Measurements from ENCODE around the gene COG1.
"Not testable (repeated sequence)": the region's sequence is repeated elsewhere in the genome, so short reads cannot be mapped to it uniquely, and the experiment has no call there.

The COG1 gene, protein sequence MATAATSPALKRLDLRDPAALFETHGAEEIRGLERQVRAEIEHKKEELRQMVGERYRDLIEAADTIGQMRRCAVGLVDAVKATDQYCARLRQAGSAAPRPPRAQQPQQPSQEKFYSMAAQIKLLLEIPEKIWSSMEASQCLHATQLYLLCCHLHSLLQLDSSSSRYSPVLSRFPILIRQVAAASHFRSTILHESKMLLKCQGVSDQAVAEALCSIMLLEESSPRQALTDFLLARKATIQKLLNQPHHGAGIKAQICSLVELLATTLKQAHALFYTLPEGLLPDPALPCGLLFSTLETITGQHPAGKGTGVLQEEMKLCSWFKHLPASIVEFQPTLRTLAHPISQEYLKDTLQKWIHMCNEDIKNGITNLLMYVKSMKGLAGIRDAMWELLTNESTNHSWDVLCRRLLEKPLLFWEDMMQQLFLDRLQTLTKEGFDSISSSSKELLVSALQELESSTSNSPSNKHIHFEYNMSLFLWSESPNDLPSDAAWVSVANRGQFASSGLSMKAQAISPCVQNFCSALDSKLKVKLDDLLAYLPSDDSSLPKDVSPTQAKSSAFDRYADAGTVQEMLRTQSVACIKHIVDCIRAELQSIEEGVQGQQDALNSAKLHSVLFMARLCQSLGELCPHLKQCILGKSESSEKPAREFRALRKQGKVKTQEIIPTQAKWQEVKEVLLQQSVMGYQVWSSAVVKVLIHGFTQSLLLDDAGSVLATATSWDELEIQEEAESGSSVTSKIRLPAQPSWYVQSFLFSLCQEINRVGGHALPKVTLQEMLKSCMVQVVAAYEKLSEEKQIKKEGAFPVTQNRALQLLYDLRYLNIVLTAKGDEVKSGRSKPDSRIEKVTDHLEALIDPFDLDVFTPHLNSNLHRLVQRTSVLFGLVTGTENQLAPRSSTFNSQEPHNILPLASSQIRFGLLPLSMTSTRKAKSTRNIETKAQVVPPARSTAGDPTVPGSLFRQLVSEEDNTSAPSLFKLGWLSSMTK

DNA sequence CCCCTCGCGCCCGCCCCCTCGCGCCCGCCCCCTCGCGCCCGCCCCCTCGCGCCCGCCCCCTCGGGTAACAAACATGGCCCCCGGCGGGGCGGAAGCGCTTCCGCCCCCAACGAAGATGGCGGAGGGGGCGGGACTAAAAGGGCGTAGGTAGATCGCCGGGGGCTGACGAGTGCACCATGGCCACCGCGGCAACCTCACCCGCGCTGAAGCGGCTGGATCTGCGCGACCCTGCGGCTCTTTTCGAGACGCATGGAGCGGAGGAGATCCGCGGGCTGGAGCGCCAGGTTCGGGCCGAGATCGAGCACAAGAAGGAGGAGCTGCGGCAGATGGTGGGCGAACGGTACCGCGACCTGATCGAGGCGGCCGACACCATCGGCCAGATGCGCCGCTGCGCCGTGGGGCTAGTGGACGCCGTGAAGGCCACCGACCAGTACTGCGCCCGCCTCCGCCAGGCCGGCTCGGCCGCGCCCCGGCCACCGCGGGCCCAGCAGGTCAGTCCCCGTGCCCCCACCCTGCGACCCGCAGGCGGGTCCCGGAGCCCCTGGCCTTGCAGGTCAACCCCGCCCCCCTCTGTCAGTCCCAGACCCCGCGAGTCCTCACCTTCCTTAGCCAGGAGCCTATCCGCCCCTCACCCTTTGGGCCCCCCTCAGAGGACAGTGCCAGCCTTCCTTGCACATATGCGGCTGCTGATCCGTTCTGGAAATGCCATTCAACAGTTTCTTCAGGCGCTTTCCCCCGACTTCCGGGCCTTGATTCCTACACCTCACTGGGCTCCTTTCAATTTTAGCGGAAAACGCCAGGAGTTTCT is at the start of gene COG1:
COG1 (plus strand) TSS at position 162 of the 808 bp plus-strand sequence; CDS start at position 177, 15 bp downstream.
- peak; percentile 85 for DNase-seq (ENCODE audit: low spot score)

DNA sequence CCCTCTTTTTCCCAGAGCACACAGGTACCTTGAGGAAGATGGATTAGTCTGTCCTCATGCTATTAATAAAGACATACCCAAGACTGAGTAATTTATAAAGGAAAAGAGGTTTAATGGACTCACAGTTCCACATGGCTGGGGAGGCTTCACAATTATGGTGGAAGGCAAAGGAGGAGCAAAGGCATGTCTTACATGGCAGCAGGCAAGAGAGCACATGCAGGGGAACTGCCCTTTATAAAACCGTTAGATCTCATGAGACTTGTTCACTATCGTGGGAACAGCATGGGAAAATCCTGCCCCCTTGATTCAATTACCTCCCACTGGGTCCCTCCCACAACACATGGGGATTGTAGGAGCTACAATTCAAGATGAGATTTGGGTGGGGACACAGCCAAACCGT is 48.6 kb upstream of the COG1 start:
- DNase-seq (ENCODE audit: low spot score): not testable (repeated sequence)

DNA sequence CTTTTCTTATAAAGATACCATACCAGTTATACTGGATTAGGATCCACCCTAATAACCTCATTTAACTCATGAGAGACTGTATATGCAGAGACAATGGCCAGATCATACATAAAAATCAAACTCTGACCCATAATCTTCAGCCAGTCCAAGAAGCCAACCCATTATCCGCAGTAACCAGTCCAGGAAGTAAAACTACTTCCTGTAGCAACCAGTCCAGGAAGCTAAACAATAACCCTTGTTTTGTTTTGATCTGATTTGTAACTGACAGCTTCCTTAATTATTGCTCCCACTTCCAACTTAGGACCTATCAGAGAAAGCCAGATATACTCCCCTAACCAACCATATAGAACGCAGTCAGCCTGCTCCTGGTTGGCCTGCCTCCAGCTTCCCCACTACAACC is 47.2 kb upstream of the COG1 start:
- no peak for DNase-seq (ENCODE audit: low spot score)

DNA sequence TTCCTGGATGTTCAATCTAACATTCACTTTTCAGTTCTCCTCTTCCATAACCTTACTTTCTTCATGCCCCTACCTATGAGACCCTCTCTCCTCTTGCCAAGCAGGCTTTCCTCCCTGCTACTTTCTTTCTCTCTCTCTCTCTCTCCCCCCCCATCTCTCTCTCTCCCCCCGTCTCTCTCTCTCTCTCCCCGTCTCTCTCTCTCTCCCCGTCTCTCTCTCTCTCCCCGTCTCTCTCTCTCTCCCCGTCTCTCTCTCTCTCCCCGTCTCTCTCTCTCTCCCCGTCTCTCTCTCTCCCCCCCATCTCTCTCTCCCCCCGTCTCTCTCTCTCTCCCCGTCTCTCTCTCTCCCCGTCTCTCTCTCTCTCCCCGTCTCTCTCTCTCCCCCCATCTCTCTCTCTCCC is 45.1 kb upstream of the COG1 start:
- DNase-seq (ENCODE audit: low spot score): not testable (repeated sequence)

DNA sequence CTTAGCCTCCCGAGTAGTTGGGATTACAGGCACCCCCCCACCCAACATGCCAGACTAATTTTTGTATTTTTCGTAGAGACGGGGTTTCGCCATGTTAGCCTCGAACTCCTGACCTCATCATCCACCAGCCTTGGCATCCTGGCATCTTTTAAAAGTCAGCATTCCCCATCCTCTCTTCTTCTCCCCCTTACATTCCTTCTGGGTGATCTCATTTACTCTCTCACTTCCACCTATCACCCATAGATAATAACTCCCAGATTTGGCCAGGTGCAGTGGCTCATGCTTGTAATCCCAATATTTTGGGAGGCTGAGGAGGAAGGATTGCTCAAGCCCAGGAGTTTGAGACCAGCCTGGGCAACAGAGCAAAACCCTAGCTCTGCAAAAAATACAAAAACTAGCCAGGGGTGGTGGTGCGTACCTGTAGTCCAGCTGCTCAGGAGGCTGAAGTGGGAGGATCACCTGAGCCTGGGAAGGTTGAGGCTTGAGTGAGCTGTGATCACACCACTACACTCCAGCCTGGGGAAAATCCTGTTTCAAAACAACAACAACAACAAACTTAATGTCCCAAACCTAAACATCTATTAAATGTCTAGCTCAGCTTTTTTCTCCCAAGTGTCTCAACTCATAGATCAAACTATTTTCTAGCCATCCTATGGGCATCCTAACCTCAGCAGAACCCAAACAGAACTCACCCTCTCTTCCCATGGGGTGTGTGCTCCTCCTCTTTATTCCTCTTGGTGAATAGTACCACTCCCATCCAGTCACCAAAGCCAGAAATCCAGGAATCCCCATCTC is 44.1 kb upstream of the COG1 start:
- DNase-seq (ENCODE audit: low spot score): no peak

DNA sequence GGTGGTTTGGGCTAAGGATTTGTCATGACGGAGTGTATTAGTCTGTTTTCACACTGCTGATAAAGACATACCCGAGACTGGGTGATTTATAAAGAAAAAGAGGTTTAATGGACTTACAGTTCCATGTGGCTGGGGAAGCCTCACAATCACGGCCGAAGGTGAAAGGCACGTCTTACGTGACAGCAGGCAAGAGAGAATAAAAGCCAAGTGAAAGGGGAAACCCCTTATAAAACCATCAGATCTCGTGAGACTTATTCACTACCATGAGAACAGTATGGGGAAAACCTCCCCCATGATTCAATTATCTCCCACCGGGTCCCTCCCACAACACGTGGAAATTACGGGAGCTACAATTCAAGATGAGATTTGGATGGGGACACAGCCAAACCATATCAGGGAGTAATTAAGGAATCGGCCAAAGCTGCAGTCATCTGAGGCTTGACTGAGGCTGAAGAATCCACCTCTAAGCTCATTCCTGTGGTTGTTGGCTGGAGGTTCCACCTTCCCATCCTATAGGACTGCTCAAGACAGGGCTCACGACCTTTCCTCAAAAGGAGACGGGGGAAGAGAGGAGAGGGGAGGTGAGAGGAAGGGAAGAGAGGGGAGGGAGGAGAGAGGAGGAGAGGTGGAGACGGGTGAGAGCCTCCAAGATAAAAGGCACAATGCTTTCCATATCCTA is 42.1 kb upstream of the COG1 start:
- not testable (repeated sequence) for DNase-seq (ENCODE audit: low spot score)

DNA sequence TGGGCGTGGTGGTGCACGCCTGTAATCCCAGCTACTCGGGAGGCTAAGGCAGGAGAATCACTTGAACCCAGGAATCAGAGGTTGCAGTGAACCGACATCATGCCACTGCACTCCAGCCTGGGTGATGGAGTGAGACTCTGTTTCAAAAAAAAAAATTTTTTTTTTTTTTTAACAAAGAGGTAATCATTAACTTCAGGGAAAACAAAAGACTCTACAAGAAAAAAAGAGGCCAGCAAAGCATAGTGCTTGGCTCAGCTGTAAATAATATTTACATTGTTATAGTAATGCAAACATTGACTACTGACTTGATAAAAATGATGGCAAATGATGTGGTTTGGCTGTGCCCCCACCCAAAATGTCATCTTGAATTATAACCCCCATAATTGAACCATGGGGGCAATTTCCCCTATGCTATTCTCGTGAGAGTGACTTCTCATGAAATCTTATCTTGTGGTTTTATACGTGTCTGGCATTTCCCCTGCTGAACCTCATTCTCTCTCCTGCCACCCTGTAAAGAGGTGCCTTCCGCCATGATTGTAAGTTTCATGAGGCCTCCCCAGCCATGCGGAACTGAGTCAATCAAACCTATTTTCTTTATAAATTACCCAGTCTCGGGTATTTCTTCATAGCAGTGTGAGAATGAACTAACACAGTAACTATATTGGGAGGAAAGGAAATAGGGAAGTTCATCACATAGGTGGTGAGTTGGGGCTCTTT is 40.8 kb upstream of the COG1 start:
- DNase-seq (ENCODE audit: low spot score): no peak

DNA sequence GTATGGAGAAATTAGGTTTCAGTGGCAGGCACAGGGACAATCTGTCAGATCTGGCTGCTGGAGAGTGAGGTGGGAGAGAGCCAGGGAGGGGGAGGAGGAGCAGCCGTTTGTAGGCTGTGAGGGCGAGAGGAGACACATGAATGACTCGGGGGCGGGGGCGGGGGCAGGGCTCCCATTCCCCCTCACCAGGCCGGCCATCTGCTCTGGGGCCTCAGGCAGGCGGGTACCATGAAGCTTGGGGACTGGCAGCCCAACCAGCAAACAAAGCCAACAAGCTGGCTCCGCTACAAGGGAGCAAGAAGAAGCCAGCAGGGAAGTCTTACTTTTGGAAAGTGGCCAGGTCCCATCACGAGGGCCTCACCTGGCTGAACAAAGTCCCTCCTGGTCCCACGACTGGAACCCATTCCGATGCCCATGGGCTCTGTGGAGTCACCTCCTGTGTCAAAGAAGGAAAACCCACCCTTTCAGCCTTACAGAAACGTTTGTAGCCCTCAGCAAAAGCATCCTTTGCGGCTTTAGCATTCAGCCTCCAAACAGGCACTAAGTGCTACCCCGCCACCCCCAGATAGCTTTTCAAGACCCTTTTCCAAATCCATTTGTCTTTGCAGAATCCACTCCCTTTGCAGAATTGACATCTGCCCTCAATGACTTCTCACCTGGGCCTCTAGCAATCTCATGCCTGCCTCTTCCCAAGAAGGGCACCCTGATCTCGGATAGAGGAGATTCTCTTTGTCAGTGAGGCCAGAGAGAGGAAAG is 37.3 kb upstream of the COG1 start:
- no peak for DNase-seq (ENCODE audit: low spot score)

DNA sequence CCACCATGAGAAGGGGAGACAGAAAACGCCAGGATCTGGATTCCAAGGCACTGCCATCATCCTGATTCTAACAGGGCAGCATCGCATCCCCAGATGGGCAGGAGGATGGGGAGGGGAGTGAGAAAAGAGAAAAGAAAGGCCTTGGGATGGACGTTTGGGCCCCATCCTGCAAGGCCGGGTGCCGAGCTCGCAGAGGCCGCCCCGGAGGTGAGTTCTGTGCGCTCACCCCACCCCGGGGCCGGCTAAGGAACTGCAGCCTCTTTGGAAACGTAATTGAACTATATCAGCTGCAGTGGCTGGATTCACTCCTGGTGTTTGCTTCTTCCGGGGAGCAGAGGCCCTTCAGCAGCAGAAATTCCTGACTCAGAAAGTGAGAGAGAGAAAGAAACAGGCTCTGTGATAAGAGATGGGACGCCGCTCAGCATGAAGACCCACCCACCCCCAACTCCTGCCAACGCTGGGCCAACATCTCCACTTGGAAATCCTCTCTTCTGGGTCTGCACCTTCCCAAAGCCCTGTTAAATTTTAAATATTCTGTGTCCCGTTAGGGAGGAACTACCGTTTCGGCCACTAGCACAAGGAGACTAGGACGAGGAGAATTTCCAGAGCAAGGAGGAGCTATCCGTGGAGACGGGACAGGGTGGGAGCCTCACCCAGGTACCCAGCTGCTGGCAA is 36.6 kb upstream of the COG1 start:
- peak; percentile 70 for DNase-seq (ENCODE audit: low spot score)

DNA sequence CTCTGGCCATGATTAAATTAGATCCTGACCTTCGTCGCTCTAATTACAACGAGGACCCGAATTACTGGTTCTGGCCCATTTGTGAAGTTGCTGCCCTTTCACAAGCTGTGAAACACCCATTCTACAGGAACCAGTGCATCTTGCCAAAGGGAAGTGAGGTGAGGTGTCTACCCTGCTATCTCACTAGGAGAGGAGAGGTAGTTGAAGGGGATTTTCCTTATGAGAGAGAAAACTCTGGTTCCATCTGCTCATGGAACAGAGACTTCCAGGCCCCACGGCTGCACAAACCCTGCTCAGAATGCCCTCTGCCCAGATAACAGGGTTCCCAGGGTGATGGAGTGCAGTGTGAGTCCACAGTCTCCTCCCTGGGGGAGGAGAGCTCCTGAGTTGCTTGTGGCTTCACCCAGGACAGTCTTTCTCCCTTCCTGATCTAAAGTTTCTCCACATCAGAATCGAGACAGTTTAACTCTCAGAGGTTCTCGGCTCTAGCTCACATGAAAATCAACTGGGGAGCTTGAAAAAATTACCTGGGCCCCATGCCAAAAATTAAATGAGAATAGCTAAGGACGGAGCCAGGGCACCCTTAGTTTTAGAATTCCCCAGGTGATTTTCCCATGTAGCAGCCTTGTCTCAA is 35.9 kb upstream of the COG1 start:
- DNase-seq (ENCODE audit: low spot score): no peak

DNA sequence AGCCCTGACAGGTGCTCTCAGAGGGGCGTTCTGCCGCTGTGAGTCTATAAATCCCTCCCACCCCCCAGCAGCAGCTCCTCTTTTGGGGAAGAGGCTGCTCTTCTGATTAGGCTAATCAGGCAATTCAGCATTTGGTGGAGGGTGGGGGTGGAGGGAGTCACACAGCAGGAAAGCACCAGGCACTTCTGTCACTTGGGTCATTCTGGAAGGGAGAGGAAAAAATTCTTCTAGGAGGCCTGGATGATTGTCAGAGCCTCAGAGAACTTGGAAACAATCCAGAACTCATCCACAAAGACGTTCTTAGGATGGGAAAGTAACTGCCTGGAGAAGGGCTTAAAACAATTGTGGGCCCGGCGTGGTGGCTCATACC is 35.3 kb upstream of the COG1 start:
- no peak for DNase-seq (ENCODE audit: low spot score)

DNA sequence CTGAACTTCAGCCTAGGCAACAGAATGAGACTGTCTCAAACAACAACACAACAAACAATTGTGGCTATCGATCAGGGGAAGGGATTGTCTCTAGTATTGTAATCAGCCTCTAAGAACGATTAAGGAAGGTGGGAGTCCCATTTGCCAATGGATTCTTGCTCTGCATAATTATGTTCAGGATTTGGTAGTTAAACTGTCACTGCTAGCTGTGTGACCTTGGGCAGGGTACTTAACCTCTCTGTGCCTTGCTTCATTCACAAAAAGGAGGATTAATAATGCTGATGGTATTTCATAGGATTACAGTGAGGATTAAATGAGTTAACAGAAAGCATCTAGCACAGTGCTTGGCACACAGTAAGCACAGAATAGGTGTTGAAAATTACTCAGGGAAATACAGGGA is 34.7 kb upstream of the COG1 start:
- DNase-seq (ENCODE audit: low spot score): no peak

DNA sequence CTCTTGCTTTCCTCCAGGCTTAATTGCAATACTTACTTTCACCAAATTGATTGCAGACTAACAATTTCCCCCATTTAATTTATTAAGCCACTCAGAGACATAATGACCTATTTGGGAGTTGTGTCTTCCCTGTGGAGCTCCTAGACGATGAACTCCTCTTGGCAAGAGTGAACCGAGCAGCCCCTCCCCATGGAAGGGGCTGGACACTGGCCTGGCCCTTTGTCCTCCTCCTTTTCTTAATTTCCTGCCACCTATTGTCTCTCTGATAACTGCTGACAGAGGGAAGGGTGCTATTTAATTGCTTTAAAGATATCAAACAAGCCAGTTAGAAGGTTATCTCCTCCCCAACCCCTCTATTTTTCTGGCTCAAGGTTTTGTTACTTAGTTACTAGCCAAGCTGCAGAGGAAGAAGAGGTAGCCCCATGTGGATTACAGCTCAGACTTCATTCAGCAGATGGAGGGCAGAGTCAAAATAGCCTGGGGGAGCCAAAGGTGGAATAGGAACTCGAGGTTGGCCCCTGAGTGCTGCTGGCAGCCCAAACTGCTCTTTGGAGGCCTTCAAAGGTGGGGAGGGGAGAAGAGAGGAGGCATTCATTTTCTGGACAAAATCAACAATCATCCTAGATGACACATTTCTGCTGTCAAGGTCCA is 31.8 kb upstream of the COG1 start:
- no peak for DNase-seq (ENCODE audit: low spot score)

DNA sequence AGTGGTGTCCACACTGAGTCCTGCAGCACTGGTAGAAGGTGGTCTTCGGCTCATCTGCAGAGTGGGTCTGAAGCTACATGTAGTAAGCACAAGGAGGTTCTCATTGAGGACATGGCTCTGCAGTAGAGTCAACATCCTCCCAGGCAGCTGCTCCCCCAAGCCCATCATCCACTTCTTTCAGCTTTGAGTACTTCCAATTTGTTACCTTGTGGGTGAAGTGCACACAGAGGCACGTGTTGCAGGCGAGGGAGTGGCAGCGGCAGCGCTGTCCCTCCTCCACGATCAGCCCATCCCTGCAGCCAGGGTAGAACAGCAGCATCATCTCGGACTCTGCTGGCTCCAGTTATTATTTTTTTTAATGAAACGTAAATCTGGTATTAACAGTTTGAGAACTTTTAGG is 29.8 kb upstream of the COG1 start:
- DNase-seq (ENCODE audit: low spot score): no peak

DNA sequence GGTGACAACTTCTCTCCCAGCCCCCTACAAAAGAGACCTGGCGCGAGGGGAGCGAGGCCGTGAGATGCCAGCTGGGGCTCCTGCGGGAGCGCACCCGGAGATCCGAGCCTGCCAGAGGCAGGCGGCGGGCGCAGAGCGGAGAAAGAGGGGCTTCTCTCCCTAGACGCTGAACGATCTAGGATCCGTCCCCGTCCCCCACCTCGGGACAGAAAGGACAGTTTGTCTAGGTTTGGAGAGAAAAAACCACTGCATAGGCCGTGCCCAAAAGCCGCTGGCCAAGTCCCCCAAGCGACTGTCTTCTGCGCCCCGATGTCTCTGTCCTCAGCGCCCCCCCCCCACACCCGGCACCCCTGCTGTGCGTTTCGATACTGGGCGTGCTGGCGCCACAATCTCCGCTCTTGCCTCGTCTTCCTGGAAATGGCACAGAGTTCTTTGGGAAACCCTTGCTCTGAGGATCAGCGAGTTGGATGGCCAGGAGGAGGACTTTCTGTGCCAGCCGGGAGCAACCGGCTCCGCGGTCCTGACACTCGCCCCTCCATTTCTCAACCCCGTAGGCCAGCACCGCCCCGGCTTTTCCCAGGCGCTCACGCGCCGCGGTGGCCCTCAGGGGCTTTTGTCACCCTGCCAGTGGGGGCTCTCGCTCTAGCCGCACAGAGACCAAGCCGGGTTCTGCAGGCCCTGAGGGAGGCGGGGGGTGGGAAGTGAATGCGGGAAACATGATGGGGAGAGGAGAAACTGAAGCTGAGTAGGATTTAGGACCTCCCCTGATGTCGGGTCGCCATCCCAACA is 27.0 kb upstream of the COG1 start:
- no peak for DNase-seq (ENCODE audit: low spot score)

DNA sequence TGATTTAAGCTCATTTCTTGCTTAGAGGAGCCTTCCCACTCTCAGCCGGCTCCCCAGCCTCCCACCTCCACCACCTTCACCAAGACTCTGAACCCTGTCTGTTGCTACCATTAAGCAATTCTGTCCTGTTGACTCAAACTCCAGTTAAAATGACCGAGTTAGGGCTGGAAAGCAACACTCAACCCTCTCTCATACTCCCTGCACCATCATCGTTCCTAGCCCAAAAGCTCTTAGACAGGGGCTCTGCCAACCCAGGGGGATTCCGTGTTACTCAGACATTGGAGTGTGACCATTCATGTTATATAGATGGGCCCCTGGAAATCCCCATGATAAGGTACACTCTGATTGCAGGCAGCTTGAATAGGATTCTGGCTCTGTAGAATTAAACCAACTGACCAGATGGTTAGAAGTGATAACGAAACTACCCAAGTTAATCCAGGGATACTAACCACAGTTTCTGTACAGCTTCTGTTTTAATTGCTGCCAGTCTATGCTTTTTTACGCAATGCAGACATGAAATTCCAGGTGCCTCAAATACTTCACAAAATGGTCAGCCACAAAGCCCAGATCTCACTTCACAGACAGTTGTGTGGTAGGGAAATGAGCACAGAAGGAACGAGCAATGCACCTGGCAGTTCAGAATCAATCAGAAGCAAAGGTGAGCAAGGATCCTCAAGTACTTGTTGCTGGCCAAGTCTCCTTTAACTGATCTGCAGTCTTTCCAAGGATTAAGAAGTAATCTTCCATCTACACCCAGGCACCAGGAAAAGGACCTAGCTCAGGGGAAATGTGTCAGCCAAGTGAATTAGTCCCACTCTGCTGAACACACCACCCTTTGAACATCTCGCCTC is 25.9 kb upstream of the COG1 start:
- no peak for DNase-seq (ENCODE audit: low spot score)
